ENCODE data around the gene ITGA2B. TPM values are rescaled to one million over a fixed set of nuclear protein-coding genes. Genes with fewer than 3 reads are reported as not detected.
A peak's percentile ranks its signal among the peaks of the same experiment; 100 is the strongest.

Gene ITGA2B
- total and polyA plus RNA-seq, 2 of the 13 experiments (the other 11 are each of a cell fraction or from before 2014, with no cell fraction given): 0.38 to 1.1 TPM

DNA sequence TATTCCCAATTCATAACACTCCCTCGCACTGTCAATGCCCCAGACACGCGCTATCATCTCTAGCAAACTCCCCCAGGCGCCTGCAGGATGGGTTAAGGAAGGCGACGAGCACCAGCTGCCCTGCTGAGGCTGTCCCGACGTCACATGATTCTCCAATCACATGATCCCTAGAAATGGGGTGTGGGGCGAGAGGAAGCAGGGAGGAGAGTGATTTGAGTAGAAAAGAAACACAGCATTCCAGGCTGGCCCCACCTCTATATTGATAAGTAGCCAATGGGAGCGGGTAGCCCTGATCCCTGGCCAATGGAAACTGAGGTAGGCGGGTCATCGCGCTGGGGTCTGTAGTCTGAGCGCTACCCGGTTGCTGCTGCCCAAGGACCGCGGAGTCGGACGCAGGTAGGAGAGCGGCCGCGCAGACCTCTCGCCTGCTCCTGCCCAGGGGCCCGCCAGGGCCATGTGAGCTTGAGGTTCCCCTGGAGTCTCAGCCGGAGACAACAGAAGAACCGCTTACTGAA lies 44.5 kb downstream of the ITGA2B start, which contains the start of gene GRN (continued):
- TF ChIP-seq, protein P1, sequence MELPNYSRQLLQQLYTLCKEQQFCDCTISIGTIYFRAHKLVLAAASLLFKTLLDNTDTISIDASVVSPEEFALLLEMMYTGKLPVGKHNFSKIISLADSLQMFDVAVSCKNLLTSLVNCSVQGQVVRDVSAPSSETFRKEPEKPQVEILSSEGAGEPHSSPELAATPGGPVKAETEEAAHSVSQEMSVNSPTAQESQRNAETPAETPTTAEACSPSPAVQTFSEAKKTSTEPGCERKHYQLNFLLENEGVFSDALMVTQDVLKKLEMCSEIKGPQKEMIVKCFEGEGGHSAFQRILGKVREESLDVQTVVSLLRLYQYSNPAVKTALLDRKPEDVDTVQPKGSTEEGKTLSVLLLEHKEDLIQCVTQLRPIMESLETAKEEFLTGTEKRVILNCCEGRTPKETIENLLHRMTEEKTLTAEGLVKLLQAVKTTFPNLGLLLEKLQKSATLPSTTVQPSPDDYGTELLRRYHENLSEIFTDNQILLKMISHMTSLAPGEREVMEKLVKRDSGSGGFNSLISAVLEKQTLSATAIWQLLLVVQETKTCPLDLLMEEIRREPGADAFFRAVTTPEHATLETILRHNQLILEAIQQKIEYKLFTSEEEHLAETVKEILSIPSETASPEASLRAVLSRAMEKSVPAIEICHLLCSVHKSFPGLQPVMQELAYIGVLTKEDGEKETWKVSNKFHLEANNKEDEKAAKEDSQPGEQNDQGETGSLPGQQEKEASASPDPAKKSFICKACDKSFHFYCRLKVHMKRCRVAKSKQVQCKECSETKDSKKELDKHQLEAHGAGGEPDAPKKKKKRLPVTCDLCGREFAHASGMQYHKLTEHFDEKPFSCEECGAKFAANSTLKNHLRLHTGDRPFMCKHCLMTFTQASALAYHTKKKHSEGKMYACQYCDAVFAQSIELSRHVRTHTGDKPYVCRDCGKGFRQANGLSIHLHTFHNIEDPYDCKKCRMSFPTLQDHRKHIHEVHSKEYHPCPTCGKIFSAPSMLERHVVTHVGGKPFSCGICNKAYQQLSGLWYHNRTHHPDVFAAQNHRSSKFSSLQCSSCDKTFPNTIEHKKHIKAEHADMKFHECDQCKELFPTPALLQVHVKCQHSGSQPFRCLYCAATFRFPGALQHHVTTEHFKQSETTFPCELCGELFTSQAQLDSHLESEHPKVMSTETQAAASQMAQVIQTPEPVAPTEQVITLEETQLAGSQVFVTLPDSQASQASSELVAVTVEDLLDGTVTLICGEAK (IDR thresholded peaks at IDR 0.05): no peak
- TF ChIP-seq, protein P1 (CRISPR knock-in tag; IDR thresholded peaks at IDR 0.05): peak; percentile 61; the same call in 1 of the 2 replicates
- TF ChIP-seq ZNF709 (CRISPR knock-in tag; IDR thresholded peaks at IDR 0.05) (no peak), ZFYVE20 (CRISPR knock-in tag; IDR thresholded peaks at IDR 0.05; ENCODE audit: borderline replicate concordance, low read depth) (no peak), BRD4 (CRISPR knock-in tag; IDR thresholded peaks at IDR 0.05) (no peak), ZNF788 (CRISPR knock-in tag; IDR thresholded peaks at IDR 0.05; ENCODE audit: borderline replicate concordance) (peak; percentile 92; the same call in 1 of the 2 replicates), MXI1 (IDR thresholded peaks at IDR 0.05; ENCODE audit: borderline replicate concordance, low read depth, low read length) (peak; percentile 77; the same call in 2 of the 3 replicates), ZNF432 (CRISPR knock-in tag; IDR thresholded peaks at IDR 0.05; ENCODE audit: borderline replicate concordance) (no peak), GLI4 (CRISPR knock-in tag; IDR thresholded peaks at IDR 0.05; ENCODE audit: borderline replicate concordance) (peak; percentile 25; the same call in 1 of the 2 replicates), KDM5B (CRISPR knock-in tag; IDR thresholded peaks at IDR 0.05; ENCODE audit: borderline replicate concordance) (peak; percentile 87), SOX13 (IDR thresholded peaks at IDR 0.05) (no peak), SOX13 (CRISPR knock-in tag; conservative IDR thresholded peaks at IDR 0.05 in 1 of 2, IDR thresholded peaks at IDR 0.05 in 1 of 2) (peak in 1 of 2 experiments; percentile 49; a peak in 2 of 4 replicates), ZNF790 (CRISPR knock-in tag; IDR thresholded peaks at IDR 0.05; ENCODE audit: borderline replicate concordance) (no peak), RAD21 (CRISPR knock-in tag; IDR thresholded peaks at IDR 0.05) (no peak; the same call in 1 of the 2 replicates)
- TF ChIP-seq, protein P2, sequence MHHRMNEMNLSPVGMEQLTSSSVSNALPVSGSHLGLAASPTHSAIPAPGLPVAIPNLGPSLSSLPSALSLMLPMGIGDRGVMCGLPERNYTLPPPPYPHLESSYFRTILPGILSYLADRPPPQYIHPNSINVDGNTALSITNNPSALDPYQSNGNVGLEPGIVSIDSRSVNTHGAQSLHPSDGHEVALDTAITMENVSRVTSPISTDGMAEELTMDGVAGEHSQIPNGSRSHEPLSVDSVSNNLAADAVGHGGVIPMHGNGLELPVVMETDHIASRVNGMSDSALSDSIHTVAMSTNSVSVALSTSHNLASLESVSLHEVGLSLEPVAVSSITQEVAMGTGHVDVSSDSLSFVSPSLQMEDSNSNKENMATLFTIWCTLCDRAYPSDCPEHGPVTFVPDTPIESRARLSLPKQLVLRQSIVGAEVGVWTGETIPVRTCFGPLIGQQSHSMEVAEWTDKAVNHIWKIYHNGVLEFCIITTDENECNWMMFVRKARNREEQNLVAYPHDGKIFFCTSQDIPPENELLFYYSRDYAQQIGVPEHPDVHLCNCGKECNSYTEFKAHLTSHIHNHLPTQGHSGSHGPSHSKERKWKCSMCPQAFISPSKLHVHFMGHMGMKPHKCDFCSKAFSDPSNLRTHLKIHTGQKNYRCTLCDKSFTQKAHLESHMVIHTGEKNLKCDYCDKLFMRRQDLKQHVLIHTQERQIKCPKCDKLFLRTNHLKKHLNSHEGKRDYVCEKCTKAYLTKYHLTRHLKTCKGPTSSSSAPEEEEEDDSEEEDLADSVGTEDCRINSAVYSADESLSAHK (CRISPR knock-in tag; IDR thresholded peaks at IDR 0.05; ENCODE audit: borderline replicate concordance): peak; percentile 22; the same call in 1 of the 2 replicates
- TF ChIP-seq, protein P3, sequence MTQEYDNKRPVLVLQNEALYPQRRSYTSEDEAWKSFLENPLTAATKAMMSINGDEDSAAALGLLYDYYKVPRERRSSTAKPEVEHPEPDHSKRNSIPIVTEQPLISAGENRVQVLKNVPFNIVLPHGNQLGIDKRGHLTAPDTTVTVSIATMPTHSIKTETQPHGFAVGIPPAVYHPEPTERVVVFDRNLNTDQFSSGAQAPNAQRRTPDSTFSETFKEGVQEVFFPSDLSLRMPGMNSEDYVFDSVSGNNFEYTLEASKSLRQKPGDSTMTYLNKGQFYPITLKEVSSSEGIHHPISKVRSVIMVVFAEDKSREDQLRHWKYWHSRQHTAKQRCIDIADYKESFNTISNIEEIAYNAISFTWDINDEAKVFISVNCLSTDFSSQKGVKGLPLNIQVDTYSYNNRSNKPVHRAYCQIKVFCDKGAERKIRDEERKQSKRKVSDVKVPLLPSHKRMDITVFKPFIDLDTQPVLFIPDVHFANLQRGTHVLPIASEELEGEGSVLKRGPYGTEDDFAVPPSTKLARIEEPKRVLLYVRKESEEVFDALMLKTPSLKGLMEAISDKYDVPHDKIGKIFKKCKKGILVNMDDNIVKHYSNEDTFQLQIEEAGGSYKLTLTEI (CRISPR knock-in tag; conservative IDR thresholded peaks at IDR 0.05): no peak
